T47D (cell line): ENCODE results near the gene HSP90B1.

Experiments used
- DNase-seq, 2 experiments: peaks; one replicate each; pipeline versions ENCODE4 v3.0.0 to v3.0.0-alpha.2; 2011 to 2012; ENCODE audit warnings: low read depth in 1 of 2, low spot score in 1 of 2
- JUND ChIP-seq: IDR thresholded peaks from 2 replicates; pipeline ENCODE4 v1.6.1; 2012; ENCODE audit warnings: low read depth
- in situ Hi-C: cut with HindIII; loops from 2 replicates; pipeline ENCODE4 v1.10.0; 2016; ENCODE audit warnings: low sequenced_read_pairs, low pct_unique_long_range_greater_than_20kb

Gene HSP90B1

DNA sequence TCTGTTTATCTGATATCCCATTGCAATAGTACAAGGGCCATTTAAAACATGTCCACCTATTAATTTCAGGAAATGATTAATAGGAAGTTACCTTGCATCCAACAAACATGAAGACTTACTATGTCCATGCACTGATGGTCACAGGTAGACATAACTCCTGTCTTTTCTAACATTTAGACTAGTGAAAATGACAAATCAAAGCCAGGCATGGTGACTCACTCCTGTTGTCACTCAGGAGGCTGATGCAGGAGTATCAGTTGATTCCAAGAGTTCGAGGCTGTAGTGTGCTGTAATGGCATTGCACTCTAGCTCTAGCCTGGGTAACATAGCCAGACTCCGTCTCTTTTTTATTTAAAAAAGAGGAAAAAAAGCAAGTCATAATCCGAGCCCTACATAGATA is 14.8 kb downstream of the HSP90B1 start:
- in situ Hi-C loops = no loop called here
- TF ChIP-seq JUND = no peak
- no peak for DNase-seq

DNA sequence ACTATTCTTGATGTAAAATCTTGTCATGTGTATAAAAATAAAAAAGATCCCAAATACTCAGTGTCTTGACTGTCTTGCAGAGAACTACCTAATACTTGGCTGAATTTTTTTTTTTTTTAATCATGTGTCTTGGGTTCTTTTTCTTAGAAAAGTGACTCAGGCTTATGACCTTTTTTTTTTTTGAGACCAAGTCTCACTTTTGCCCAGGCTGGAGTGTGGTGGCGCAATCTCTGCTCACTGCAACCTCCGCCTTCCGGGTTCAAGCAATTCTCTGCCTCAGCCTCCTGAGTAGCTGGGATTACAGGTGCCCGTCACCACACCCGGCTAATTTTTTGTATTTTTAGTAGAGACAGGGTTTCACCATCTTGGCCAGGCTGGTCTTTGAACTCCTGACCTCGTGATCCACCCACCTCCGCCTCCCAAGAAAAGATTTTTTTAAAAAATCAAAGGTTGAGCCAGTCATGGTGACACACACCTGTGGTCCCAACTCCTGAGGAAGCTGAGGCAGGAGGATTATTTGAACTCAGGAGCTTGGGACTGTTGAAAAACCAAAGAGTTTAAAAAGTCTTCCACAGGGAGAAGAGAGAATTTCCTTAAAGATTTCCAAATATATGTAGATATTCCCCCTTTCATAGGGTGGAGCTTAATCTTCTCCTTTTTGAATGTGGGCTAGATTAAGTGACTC is 17.8 kb downstream of the HSP90B1 start:
- in situ Hi-C loops = no loop called here
- DNase-seq = no peak
- TF ChIP-seq JUND = no peak

DNA sequence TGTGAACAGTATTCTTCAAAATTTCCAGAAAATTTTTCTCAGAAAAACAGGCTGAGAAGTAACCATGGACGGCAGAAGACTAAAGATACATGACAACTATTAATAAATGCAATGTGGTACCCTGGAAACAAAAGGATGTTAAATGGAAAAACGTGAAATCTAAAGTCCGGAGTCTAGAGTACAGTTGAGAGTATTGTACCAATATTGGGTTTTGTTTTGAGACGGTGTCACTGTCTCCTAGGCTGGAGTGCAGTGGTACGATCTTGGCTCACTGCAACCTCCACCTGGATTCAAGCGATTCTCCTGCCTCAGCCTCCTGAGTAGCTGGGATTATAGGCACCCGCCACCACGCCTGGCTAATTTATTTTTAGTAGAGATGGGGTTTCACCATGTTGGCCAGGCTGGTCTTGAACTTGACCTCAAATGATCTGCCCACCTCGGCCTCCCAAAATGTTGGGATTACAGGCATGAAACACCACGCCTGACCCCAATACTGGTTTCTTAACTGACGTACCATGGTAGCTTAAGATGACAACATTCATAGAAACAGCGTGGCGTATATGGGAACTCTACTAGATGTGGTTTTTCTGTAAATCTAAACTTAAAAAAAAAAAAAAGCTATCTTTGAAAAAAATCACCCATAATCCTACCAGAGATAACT is 18.7 kb downstream of the HSP90B1 start:
- in situ Hi-C loops = no loop called here
- no peak for TF ChIP-seq JUND
- no peak for DNase-seq

DNA sequence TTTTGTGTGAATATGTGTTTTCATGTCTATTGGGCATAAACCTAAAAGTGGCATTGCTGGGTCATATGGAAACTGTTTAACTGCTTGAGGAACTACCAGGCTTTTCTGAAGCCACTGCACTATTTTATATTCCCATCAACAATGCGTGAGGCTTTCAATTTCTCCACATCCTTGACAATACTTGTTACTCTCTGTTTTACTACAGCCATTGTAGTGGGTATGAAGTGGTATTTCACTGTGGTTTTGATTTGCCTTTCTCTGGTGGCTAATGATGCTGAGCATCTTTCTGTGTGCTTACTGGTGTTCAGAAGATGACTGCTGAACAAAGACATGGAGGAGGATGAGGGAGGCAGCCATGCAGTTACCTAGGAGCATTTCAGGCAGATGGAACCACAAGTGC is 22.3 kb downstream of the HSP90B1 start:
- no peak for DNase-seq
- TF ChIP-seq JUND = no peak
- in situ Hi-C loops = no loop called here

DNA sequence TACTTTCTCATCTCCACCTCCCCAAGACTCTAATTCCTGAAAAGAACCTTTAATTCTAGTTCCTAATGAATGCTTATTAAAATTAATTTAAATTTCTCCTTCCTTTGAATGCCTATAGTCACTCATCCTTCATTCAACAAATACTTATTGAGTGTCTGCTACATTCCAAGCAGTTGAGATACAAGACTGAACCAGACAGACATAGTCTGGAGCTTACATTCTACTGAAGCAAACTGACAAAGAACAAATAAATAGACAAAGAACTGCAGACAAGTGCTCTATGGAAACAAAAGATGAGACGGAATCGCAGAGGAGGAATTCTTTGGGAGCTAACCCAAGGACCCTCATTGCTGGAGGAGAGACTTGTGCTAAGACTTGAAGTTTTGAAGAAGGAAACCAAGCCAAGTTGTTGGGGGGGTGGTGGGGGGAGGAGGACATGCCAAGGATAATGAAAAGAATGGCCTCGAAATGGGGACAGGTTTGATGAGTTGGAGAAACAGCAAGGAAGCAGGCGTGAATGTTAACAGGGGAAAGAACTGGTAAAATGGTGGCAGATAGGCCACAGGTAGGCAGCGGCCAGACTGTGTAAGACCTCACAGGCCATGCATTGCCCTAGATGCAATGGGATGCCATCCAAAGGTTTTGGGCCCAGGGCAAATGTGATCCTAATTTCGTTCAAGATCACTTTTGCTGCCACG is 25.8 kb downstream of the HSP90B1 start:
- no peak for TF ChIP-seq JUND

DNA sequence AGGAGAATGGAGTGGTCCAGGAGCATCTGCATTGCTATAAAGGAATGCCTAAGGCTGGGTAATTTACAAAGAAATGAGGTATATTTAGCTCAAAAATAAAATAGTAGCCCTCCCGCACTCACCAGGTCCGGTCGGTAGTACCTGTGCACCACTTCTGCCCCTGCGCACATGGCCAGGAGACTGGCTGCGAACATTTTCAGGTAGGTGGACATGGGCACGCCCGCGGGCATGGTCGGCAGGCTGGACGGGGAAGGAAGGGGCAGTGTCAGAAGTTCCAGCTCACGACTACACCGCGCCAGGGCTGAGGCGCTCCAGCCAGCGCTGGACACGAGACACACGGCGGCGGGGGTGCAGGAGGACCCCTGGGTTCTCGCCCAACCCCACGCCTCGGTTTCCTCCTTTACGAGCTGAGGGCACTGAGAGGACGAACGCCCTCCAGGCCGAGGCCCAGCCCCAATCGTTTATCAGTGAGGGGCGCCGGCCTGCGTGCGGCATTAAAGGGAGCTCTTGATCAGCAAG is 26.4 kb downstream of the HSP90B1 start:
- DNase-seq = peak; percentile 27 to 49
- in situ Hi-C loops = no loop called here
- TF ChIP-seq JUND = no peak

More for the DNA sequence above, 25.8 kb downstream of the HSP90B1 start:
- in situ Hi-C loops = no loop called here
- peak; percentile 9 to 27 for DNase-seq

DNA sequence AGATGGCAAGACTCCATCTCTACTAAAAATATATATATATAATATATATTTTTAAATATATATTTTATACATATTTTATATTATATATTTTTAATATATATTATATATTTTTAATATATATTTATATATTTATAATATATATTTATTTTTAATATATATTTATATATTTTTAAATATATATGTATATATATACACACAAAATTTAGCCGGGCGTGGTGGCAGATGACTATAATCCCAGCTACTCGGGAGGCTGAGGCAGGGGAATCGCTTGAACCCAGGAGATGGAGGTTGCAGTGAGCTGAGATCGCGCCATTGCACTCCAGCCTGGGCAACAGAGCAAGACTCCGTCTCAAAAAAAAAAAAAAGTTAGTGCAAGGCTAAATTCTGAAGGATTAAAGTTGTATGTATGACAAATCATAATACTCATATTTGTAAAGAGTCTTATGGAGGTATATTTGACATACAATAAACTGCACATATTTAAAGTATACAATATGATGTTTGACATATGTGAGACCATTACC is 27.7 kb downstream of the HSP90B1 start:
- DNase-seq = no peak
- in situ Hi-C loops = no loop called here
- TF ChIP-seq JUND = no peak

DNA sequence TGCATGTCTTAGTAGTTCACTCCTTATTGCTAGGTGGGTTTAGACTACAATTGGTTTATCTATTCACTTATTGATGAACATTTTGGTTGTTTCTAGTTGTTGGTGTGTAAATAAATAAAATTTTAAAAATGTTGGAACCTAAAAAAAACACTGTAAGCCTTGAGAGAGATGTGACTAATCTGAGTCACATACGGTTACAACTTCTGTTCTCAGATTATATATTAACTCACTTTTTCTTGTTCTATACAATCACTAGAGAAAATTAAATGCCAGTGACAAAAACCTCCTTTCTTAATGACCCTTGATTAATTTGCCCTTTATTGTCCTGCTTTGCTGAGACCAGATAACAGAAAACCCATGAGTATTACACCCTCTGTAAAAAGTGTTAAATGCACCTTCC is 28.4 kb downstream of the HSP90B1 start:
- in situ Hi-C loops = no loop called here
- no peak for DNase-seq
- no peak for TF ChIP-seq JUND

DNA sequence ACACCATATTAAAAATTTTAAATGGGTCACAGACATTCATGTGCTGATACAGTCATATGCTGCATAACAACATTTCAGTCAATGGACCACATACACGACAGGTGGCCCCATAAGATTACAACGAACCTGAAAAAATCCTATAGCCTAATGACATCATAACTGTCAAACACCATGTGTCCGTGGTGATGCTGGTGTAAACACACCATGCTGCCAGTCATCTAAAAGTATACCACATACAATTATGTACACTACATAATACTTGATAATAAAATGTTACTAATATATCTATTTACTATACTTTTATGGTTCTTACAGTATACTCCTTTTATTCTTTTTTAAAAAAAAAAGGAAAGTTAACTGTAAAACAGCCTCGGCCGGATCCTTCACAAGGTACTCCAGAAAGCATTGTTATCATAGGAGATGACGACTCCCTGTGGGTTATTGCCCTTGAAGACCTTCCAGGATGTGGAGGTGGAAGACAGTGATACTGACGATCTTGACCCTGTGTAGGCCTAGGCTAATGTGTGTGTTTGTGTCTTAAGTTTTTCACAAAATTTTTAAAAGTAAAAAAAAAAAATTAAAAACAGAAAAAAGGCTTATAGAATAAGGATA is 30.5 kb downstream of the HSP90B1 start:
- in situ Hi-C loops = no loop called here
- no peak for TF ChIP-seq JUND
- no peak for DNase-seq

DNA sequence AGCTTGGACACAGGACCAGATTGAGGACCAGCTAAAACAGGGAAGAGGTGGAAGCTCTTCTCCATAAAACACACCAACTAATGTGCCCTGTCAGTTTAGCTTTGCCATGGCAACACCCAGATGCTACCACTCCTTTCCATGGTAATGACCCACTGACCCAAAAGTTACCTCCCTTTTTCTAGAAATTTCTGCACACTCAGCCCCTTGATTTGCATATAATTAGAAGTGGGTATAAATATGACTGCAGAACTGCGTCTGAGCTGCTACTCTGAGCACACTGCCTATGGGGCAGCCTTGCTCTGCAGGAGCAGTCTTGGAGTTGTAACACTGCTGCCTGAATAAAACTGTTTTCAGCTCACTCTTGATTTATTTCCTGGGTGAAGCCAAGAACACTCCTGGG is 32.3 kb downstream of the HSP90B1 start:
- in situ Hi-C loops = no loop called here
- peak in 1 of 2 experiments; percentile 39 for DNase-seq
- TF ChIP-seq JUND = no peak

DNA sequence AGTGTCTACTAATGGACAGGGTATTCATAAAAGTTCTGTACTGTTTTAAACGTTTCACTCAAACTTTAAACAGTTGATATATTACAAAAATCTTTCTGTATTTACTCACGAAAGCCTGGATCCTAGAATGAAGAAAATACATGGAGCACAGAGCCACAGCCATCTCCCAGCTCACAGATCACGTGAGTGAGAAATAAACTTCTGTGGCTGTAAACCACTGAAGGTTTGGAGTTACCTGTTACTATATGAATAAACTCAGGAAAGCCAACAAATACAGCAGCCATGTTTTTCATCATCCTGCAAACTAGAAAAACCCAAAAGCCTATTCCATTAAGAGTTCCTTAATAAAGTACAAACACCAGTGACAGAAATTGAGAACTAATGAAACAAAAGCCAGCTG is 34.6 kb downstream of the HSP90B1 start:
- in situ Hi-C loops = no loop called here
- DNase-seq = no peak
- TF ChIP-seq JUND = no peak

DNA sequence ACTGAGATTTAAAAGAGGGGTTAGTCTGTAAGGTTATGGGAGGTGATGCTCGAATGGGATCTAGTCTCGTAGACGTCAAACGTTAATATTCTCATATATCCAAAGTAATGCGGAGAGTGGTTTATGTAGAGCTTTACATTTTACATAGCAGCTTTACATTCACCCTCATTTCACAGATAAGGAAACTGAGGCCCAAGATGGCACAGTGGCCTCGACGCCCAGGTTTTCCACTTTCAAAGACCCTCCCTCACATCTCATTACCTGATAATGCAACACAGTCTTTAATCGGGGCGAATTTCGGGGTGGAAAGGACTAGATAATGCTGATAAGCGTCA is 35.0 kb downstream of the HSP90B1 start:
- TF ChIP-seq JUND = no peak
- no peak for DNase-seq
- in situ Hi-C loops = no loop called here
